RWPE1 (cell line): Measurements from ENCODE around the gene TEX19.

Experiments used
- CTCF ChIA-PET: fragments of 350-600 bp; sonication (Branson Sonifier 250); formaldehyde crosslinking; extraction: SDS; loops from one replicate; lab custom pipeline; 2021; lab: Yijun Ruan, JAX
- POLR2A ChIA-PET: fragments of 400-600 bp; formaldehyde crosslinking; extraction: SDS; loops from one replicate; lab custom pipeline; 2020; ENCODE audit warnings: antibody characterized with exemption; ENCODE audit not compliant: low non-redundant PET; lab: Yijun Ruan, JAX
- DNase-seq: peaks from one replicate; pipeline ENCODE4 v3.0.0; 2012; ENCODE audit warnings: low spot score
- H3K27ac ChIP-seq: fragments of 450-650 bp; 2 replicates; pipeline ENCODE4 v1.5.1; 2017
- CTCF ChIP-seq: fragments of 450-650 bp; conservative IDR thresholded peaks from 2 replicates; pipeline ENCODE4 v1.5.1; 2017; ENCODE audit warnings: low read depth, mild to moderate bottlenecking

TEX19 gene

GRCh38 chr17:82314012-82314726, 44.9 kb upstream of the TEX19 start:
- ChIA-PET CTCF (no interaction called here), POLR2A (interaction anchor here (0.6 kb wide), 1 partner anchor 20 kb away, joined by 3 read pairs; the partner anchor contains the start of gene SECTM1)
- TF ChIP-seq CTCF = no peak
- DNase-seq = no peak
- no peak overlapping the region for H3K27ac ChIP-seq

- no peak for DNase-seq
- TF ChIP-seq CTCF = no peak
- ChIA-PET CTCF (no interaction called here), POLR2A (interaction anchor here (0.6 kb wide), 1 partner anchor 19 kb away, joined by 3 read pairs; the partner anchor contains the start of gene SECTM1)
- no peak overlapping the region for H3K27ac ChIP-seq
These were observed 44.1 kb upstream of the TEX19 start for GRCh38 chr17:82314727-82315605.

GRCh38 chr17:82315703-82316358, 43.2 kb upstream of the TEX19 start:
- CTCF ChIA-PET = no interaction called here
- no peak overlapping the region for H3K27ac ChIP-seq
- no peak for TF ChIP-seq CTCF
- POLR2A ChIA-PET = no interaction called here
- DNase-seq = no peak

GRCh38 chr17:82316651-82317393, 42.2 kb upstream of the TEX19 start:
- TF ChIP-seq CTCF = no peak
- ChIA-PET POLR2A (no interaction called here), CTCF (interaction anchor here (0.8 kb wide), 1 partner anchor 18 kb away, joined by 4 read pairs; no protein-coding TSS in a partner anchor)
- peak overlapping the region; percentile 57 for H3K27ac ChIP-seq
- DNase-seq = no peak

GRCh38 chr17:82317394-82318168, 41.5 kb upstream of the TEX19 start, which contains the start of gene CD7:
Gene CD7, minus strand, starts transcription at chr17:82317608. Its CDS starts 113 bp downstream, at chr17:82317495.
- ChIA-PET POLR2A (no interaction called here), CTCF (interaction anchor here (0.8 kb wide), 1 partner anchor 19 kb away, joined by 4 read pairs; no protein-coding TSS in a partner anchor)
- H3K27ac ChIP-seq = peak within 1 kb of the TSS; percentile 57
- no peak for TF ChIP-seq CTCF
- no peak for DNase-seq
